Iris pigment epithelial cell (primary cell): ENCODE measurements around the gene TEKT3.
A peak's percentile ranks its signal among the peaks of the same experiment; 100 is the strongest.

Experiments
- DNase-seq: peaks from one replicate; pipeline ENCODE4 v3.0.0-alpha.2; 2011; ENCODE audit warnings: low read depth

Gene TEKT3

GRCh38 chr17:15264542-15264941 is 76.9 kb downstream of the TEKT3 start:
- DNase-seq: no peak

- no peak for DNase-seq
Observed at GRCh38 chr17:15263680-15264079, 77.7 kb downstream of the TEKT3 start.

GRCh38 chr17:15263206-15263579 is 78.2 kb downstream of the TEKT3 start:
- peak; percentile 78 for DNase-seq

- peak; percentile 90 for DNase-seq
Observed at GRCh38 chr17:15262291-15263205, 78.8 kb downstream of the TEKT3 start.

- peak; percentile 44 for DNase-seq
Observed at GRCh38 chr17:15261802-15262290, 79.6 kb downstream of the TEKT3 start.

GRCh38 chr17:15261258-15261801 is 80.1 kb downstream of the TEKT3 start:
- peak; percentile 70 for DNase-seq

GRCh38 chr17:15260376-15261257 is 80.8 kb downstream of the TEKT3 start:
- DNase-seq: peak; percentile 86

GRCh38 chr17:15257796-15258512 is 83.4 kb downstream of the TEKT3 start:
- DNase-seq: no peak

GRCh38 chr17:15257258-15257788 is 84.1 kb downstream of the TEKT3 start:
- DNase-seq: peak; percentile 59

- DNase-seq: no peak
Observed at GRCh38 chr17:15256689-15257088, 84.7 kb downstream of the TEKT3 start.

GRCh38 chr17:15255713-15256454 is 85.5 kb downstream of the TEKT3 start:
- peak; percentile 74 for DNase-seq
